K562 (cell line): ENCODE measurements around the gene PCDHGA12. TPM values are rescaled to one million over a fixed set of nuclear protein-coding genes. Genes with fewer than 3 reads are reported as not detected.

Experiments
- ATAC-seq: fragments of 200-7000 bp; cut with Tn5 transposase; 3 replicates; pipeline ENCODE4 v1.9.1; 2020; ENCODE audit warnings: moderate library complexity
- BruUV-seq: library from RNA; stranded (reverse); fragments of 400-500 nt; replicated peaks from 2 replicates; lab custom pipeline; 2021; lab: Mats Ljungman, UMichigan
- CTCF ChIA-PET: fragments of 300-600 bp; formaldehyde crosslinking; extraction: SDS; loops from one replicate; lab custom pipeline; 2021; ENCODE audit warnings: low intra/inter-chr PET ratio; lab: Yijun Ruan, JAX
- POLR2A ChIA-PET: fragments of 300-600, 350-650 bp; sonication (Branson Sonifier 250); formaldehyde crosslinking; extraction: SDS; loops from one replicate; lab custom pipeline; 2021; ENCODE audit warnings: antibody characterized with exemption, inconsistent platforms; lab: Yijun Ruan, JAX
- DNase-seq, 4 experiments: peaks; one replicate each; pipeline versions ENCODE4 v3.0.0 to v3.0.0-alpha.2; 2011 to 2018; ENCODE audit warnings: low spot score in 3 of 4, mixed read lengths in 3 of 4; ENCODE audit errors: extremely low read depth in 1 of 4
- FAIRE-seq: peaks from 2 replicates; lab custom pipeline; 2011; peaks lifted over from hg19 to GRCh38; lab: Jason Lieb, UNC
- H2AFZ ChIP-seq: 2 replicates; pipeline ENCODE4 v1.6.0; 2011; ENCODE audit warnings: low read depth, low read length, control low read depth, inconsistent platforms
- H3K27ac ChIP-seq: fragments of 200-600 bp; 3 replicates; pipeline ENCODE4 v1.8.0; 2011; ENCODE audit warnings: low read depth, mild to moderate bottlenecking, control low read depth, inconsistent platforms, low read length, moderate library complexity, mixed read lengths; ENCODE audit errors: extremely low read depth
- H3K27me3 ChIP-seq, 2 experiments: fragments of 300-600 bp in 1 of 2; 2 replicates in 1 of 2; 3 replicates in 1 of 2; pipeline versions ENCODE4 v1.6.0 to v1.8.0; 2011; ENCODE audit warnings: inconsistent platforms in 2 of 2, low read length in 2 of 2, mild to moderate bottlenecking in 1 of 2, mixed read lengths in 1 of 2, moderate library complexity in 1 of 2; ENCODE audit not compliant: control insufficient read depth in 2 of 2, insufficient read depth in 2 of 2
- H3K36me3 ChIP-seq: fragments of 300-600 bp; 3 replicates; pipeline ENCODE4 v1.8.0; 2011; ENCODE audit warnings: mild to moderate bottlenecking, low read length, inconsistent platforms; ENCODE audit not compliant: control insufficient read depth, insufficient read depth
- H3K4me1 ChIP-seq, 2 experiments: fragments of 200-600 bp in 1 of 2; replicated peaks in 1 of 2; 2 replicates in 1 of 2; 3 replicates in 1 of 2; pipeline versions ENCODE4 v1.5.1 to v1.8.0; 2011; ENCODE audit warnings: inconsistent platforms in 2 of 2, low read length in 2 of 2, mild to moderate bottlenecking in 1 of 2, mixed read lengths in 1 of 2, moderate library complexity in 1 of 2; ENCODE audit not compliant: control insufficient read depth in 2 of 2, insufficient read depth in 2 of 2
- H3K4me2 ChIP-seq: 2 replicates; pipeline ENCODE4 v1.6.1; 2011; ENCODE audit warnings: low read length, control low read depth, inconsistent platforms, mixed read lengths; ENCODE audit not compliant: insufficient read depth
- H3K4me3 ChIP-seq: fragments of 200-600 bp; sonication (generic), shearing (Covaris generic); 2 replicates; pipeline ENCODE4 v1.5.1; 2016; ENCODE audit warnings: control low read depth, inconsistent platforms
- H3K79me2 ChIP-seq: fragments of 200-600 bp; 3 replicates; pipeline ENCODE4 v1.8.0; 2011; ENCODE audit warnings: low read length, inconsistent platforms; ENCODE audit not compliant: control insufficient read depth, insufficient read depth
- H3K9ac ChIP-seq, 2 experiments: 2 replicates each; pipeline versions ENCODE4 v1.6.0 to v1.6.1; 2011; ENCODE audit warnings: low read depth in 2 of 2, low read length in 2 of 2, control low read depth in 1 of 2, inconsistent platforms in 1 of 2, mild to moderate bottlenecking in 1 of 2, mixed read lengths in 1 of 2; ENCODE audit not compliant: insufficient read depth in 1 of 2
- H3K9me1 ChIP-seq: one replicate; pipeline ENCODE4 v1.6.0; 2011; ENCODE audit warnings: inconsistent platforms, mild to moderate bottlenecking, low read length, moderate library complexity; ENCODE audit not compliant: control insufficient read depth, insufficient read depth
- H3K9me3 ChIP-seq: replicated peaks from 2 replicates; pipeline ENCODE4 v1.5.1; 2011; ENCODE audit warnings: low read depth, low read length, inconsistent platforms; ENCODE audit not compliant: control insufficient read depth, insufficient read depth
- H4K20me1 ChIP-seq: replicated peaks from 2 replicates; pipeline ENCODE4 v1.6.1; 2011; ENCODE audit warnings: low read length, inconsistent platforms, mixed read lengths; ENCODE audit not compliant: control insufficient read depth, insufficient read depth
- ERF ChIP-seq: fragments of 450-650 bp; formaldehyde crosslinking; IDR thresholded peaks from 2 replicates; pipeline ENCODE4 v1.4.0; 2020; ENCODE audit warnings: mild to moderate bottlenecking, mixed read lengths
- L3MBTL2 ChIP-seq: fragments of 450-650 bp; IDR thresholded peaks from 2 replicates; pipeline ENCODE4 v1.6.1; 2016; ENCODE audit warnings: mild to moderate bottlenecking, moderate library complexity
- MBD2 ChIP-seq: sonication (generic); IDR thresholded peaks from 2 replicates; pipeline ENCODE4 v1.6.1; 2016; ENCODE audit warnings: low read depth, borderline replicate concordance
- PHB ChIP-seq: fragments of 250-450 bp; sonication (Bioruptor Pico); IDR thresholded peaks from 2 replicates; pipeline ENCODE4 v1.5.0; 2021
- WGBS: fragments of 100-300 bp; shearing (Covaris generic); methylation state at CpG from one replicate; pipeline ENCODE4 v1.1.6; 2016; ENCODE audit warnings: low coverage, mixed read lengths; ENCODE audit not compliant: insufficient coverage; ENCODE audit errors: missing lambda C conversion rate; 5-methylcytosine and 5-hydroxymethylcytosine counted together
- in situ Hi-C: fragments of 300-500 bp; cut with MboI; formaldehyde crosslinking; loops from 4 replicates; pipeline ENCODE4 v1.15.0; 2018; ENCODE audit warnings: inconsistent platforms, mixed read lengths
- intact Hi-C: fragments of 100-400 bp; cut with micrococcal nuclease; formaldehyde crosslinking; loops from 2 replicates; pipeline ENCODE4 v1.14.2; 2022
- polyA plus RNA-seq, 8 experiments: library from polyadenylated mRNA; depleted of rRNA in 4 of 8; stranded (reverse) in 5 of 8; unstranded in 3 of 8; fragments of >200 nt; fragmentation: Nextera tagmentation in 2 of 8; fragmentation: Illumina TruSeq in 1 of 8; extraction: Ambion mirVana in 2 of 8; extraction: Trizol in 1 of 8; gene quantifications; 2 replicates each; pipeline versions ENCODE4 v1.2.1 to v1.2.3, GENCODE V29; 2011 to 2014; ENCODE audit warnings: inconsistent platforms in 1 of 8, missing spikeins in 1 of 8
- total RNA-seq, 7 experiments: library from RNA; depleted of rRNA in 6 of 7; stranded (reverse); fragments of >200 nt in 6 of 7; fragmentation: Illumina TruSeq in 2 of 7; extraction: Trizol in 2 of 7; gene quantifications; 2 replicates each; pipeline versions ENCODE4 v1.2.1 to v1.2.3, GENCODE V29; 2011 to 2021; ENCODE audit warnings: low replicate concordance in 1 of 7
- TF ChIP-seq, protein P1 (sequence below): sonication (generic); formaldehyde crosslinking; IDR thresholded peaks from 2 replicates; pipeline ENCODE4 v1.8.1; 2023; ENCODE audit warnings: mild to moderate bottlenecking, missing genetic modification reagents

The PCDHGA12 gene
- total and polyA plus RNA-seq, 9 of the 15 experiments (the other 6 are each of a cell fraction or from before 2014, with no cell fraction given) = 0.03 TPM; not detected in 8

DNA sequence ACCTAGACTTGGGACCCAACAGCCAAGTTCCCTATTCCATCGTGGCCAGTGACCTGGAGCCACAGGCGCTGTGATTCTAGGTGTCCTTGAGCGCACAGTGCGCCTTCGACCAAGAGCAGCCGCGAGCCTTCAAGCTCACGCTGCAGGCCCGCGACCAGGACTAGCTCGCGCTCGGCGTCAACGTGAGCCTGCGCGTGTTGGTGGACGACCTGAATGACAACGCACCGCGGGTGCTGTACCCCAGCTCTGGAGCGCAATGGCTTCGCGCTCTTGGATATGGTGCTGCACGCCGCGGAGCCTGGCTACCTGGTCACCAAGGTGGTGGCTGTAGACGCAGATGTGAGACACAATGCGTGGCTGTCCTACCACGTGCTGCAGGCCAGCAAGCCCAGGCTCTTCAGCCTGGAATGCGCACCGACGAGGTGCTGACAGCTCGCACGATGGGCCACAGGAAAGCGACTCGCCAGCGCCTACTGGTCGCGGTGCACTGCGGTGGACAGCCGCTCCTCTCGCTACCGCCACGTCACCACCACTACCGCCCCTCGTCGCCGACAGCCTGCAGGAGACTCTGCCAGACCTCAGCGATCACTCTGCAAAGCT lies 11.4 kb downstream of the PCDHGA12 start:
- Histone ChIP-seq H3K27me3 (peaks cover 0 to 16% of the 10 kb centered on the region in 2 experiments; a peak in 2 of 5 replicates), H2AFZ (no peak overlapping the region), H4K20me1 (no peaks in the 10 kb centered on the region), H3K79me2 (no peaks in the 10 kb centered on the region), H3K9me1 (no peaks in the 10 kb centered on the region), H3K27ac (no peak overlapping the region), H3K4me3 (no peak overlapping the region), H3K4me1 (peaks cover 0 to 6% of the 10 kb centered on the region in 2 experiments; a peak in 1 of 5 replicates), H3K9ac (no peak overlapping the region), H3K36me3 (no peaks in the 10 kb centered on the region), H3K4me2 (no peak overlapping the region), H3K9me3 (no peaks in the 10 kb centered on the region)
- intact Hi-C loops = no loop called here
- BruUV-seq = no TSS peak
- in situ Hi-C loops = no loop called here
- ChIA-PET POLR2A (interaction anchor here (0.6 to 1.3 kb wide), 3 partner anchors 34 to 687 kb away, joined by 3 read pairs; partner anchors contain the start of gene PCDHGC5), CTCF (no interaction called here)
- DNase-seq (no peak), ATAC-seq (no peak), FAIRE-seq (no peak)
- 17% methylated on average over 45 of the region's 50 CpGs for WGBS
- TF ChIP-seq L3MBTL2 (0 out of 2 replicates have a peak, but pooled peaks have one; percentile 19), MBD2 (no peak), PHB (CRISPR knock-in tag) (no peak), ERF (no peak)
- TF ChIP-seq, protein P1, sequence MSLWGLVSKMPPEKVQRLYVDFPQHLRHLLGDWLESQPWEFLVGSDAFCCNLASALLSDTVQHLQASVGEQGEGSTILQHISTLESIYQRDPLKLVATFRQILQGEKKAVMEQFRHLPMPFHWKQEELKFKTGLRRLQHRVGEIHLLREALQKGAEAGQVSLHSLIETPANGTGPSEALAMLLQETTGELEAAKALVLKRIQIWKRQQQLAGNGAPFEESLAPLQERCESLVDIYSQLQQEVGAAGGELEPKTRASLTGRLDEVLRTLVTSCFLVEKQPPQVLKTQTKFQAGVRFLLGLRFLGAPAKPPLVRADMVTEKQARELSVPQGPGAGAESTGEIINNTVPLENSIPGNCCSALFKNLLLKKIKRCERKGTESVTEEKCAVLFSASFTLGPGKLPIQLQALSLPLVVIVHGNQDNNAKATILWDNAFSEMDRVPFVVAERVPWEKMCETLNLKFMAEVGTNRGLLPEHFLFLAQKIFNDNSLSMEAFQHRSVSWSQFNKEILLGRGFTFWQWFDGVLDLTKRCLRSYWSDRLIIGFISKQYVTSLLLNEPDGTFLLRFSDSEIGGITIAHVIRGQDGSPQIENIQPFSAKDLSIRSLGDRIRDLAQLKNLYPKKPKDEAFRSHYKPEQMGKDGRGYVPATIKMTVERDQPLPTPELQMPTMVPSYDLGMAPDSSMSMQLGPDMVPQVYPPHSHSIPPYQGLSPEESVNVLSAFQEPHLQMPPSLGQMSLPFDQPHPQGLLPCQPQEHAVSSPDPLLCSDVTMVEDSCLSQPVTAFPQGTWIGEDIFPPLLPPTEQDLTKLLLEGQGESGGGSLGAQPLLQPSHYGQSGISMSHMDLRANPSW (CRISPR knock-in tag) = no peak
